IPS-NIHi7 (cell line): ENCODE results near the gene SECTM1.
"Not testable (repeated sequence)": the region's sequence is repeated elsewhere in the genome, so short reads cannot be mapped to it uniquely, and the experiment has no call there.

Source experiments
- DNase-seq: peaks from one replicate; pipeline ENCODE4 v3.0.0; 2012; ENCODE audit warnings: mixed read lengths; ENCODE audit errors: extremely low spot score

SECTM1 gene

GRCh38 chr17:82369211-82369610, 35.6 kb upstream of the SECTM1 start:
- no peak for DNase-seq

GRCh38 chr17:82367724-82368524, 34.4 kb upstream of the SECTM1 start:
- peak; percentile 50 for DNase-seq

- no peak for DNase-seq
These were observed 33.2 kb upstream of the SECTM1 start for GRCh38 chr17:82366749-82367148.

- DNase-seq, result no peak
These were observed 32.2 kb upstream of the SECTM1 start for GRCh38 chr17:82365606-82366295.

DNA sequence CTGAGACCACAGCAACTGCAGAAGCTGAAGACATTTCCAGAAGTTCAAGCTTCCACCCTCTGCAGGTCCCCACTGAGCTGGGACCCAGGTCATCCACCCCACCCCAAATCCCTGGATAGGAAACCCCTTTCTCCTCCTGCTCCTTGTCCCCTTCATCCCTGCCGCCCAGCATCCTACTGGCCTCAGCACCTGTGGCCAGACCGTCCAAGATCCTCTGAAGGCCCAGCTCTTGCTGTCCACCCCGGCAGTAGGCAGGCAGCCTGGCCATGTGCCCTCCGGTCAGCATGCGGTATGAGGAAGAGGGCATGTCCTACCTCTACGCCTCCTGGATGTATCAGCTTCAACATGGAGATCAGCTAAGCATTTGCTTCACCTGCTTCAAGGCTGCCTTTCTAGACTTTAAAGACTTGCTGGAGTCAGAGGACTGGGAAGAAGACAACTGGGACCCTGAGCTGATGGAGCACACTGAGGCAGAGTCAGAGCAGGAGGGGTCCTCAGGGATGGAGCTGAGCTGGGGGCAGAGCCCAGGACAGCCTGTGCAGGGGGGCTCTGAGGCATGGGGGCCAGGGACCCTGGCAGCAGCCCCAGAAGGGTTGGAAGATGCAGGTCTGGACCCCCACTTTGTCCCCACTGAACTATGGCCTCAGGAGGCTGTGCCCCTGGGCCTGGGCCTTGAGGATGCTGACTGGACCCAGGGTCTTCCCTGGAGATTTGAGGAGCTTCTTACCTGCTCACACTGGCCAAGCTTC, 28.5 kb upstream of the SECTM1 start:
- DNase-seq, result no peak

- DNase-seq, result not testable (repeated sequence)
These were observed 26.0 kb upstream of the SECTM1 start for GRCh38 chr17:82359451-82360074.

DNA sequence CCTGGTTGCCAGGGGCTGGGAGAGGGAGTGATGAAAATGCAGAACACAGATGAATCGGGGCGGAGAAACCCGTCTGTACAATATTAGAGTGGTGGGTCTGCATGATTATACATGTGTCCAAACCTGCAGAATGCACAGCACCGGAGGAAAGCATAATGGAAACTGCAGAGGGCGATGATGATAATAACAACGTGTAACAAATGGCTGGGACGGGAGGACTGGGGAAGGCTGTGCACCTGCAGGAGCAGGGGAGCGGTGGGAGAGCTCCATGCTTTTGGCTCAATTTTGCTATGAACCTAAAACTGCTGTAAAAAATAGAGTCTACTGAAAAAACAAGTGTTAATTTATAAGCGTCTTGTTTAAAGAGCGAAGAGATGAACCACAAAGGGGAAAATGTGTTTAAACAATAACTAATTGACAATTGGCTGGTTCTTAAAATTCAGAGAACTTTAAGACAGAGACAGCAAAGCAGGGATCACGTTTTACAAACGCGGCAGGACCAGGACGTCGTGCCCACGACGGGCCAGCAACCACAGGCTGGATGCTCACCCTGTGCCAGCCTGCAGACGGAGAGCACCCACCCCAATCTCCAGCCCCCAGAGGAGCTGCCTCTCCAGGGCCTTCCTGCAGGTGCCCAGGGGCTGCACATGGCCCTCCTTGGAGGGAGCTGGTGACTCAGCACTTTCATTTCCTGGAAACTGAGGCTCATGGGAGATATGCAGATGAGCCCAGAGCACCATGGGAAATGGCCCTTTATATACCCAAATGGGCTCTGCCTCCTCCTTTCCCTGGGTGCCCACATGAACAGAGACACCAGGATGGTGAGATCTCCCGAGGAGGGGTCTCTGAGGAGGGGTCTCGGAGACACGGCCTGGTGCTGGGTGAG, 25.1 kb upstream of the SECTM1 start, which contains the start of gene TEX19:
TSS of gene TEX19 (plus strand) at position 783 of the 886 bp plus-strand sequence. CDS start 2,904 bp downstream, outside the sequence.
- no peak for DNase-seq

DNA sequence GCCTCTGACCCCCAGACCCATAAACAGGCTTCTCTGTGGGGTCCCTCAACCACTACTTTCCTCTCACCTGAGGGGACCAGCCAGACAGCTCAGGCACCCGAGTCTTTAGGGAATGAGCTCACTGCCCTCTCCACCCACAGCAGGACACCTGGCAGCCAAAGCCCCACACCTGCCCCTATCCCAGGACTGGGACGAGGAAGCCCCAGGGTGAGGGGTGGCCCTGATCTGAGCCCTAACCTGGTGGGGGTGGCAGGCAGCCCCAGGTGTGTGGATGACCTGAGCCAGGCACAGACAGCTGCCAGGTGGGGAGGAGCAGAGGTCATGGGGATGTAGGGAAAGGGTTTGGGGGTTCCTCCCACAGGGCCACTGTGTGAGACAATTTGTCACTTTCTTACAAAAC, 23.8 kb upstream of the SECTM1 start:
- no peak for DNase-seq

- DNase-seq, result peak; percentile 64
These were observed 23.3 kb upstream of the SECTM1 start for GRCh38 chr17:82356845-82357355.

DNA sequence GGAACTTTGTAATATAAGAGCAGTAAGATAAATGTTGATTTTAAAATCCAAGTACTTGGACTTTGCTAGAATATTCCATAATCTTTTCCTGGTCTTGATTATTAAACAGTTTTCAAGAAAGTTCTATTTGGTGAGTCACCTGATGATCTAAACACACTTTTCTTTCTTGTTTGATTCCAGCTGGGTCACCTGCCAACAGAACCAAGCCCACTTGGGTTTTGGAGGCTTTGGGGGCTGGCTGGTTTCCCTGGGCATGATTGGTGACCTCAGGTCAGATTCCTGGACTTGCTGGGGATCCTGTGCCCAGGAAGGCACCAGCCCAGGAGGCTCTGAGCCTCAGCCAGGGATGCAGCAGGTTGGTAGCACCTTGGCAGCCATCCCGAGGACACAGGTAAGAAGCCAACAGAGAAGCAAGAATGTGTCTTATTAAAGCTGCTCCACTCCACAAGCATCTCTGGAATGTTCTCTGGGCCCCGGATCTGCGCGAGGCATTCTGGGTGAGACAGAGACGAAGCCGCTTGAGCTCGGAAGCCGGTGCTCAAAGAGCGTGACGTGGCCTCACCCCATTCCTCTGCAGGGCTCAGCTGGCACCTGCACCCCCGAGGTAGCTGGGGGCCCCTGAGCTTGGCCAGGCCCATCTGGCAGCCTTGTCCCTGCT, 22.3 kb upstream of the SECTM1 start:
- no peak for DNase-seq

DNA sequence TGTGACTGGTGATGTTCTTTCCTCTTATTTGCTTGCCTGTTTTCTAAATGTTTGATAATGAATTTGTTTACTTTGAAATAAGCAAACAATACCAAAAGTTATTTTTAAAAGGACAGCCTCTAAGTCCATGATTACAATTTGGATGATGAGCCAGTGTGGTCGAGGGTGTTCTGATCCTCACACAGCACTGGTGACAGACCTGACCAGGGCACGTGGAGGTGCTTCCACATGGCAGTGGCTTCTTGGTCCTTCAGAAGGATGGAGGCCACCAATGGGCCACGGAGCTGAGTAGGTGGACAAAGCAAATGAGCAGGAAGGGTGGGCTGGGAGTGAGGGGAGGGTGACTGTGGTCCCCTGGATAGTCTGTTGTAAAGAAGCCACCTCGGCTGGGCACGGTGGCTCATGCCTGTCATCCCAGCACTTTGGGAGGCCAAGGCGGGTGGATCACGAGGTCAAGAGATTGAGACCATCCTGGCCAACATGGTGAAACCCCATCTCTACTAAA, 21.3 kb upstream of the SECTM1 start:
- no peak for DNase-seq

DNA sequence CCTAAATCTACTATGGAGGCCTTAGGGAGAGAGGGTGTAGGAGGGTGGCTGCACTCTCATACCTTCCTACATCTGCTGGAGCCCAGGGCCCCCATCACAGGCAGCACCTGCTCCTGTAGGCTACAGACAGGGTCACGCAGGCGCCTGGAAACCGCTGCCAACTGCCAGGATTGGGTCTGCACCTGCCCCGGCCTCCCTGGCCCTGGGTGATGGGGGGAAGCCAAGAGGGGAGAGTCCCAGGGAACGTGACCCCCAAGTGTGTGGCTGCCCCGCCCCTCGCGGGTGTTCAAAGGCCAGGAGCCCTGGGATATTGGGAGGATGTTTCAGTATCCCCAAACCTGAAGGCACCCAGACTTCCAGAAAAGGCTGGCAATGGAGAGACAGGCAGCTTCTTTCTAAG, 19.9 kb upstream of the SECTM1 start:
- DNase-seq, result no peak

GRCh38 chr17:82351713-82352488, 18.3 kb upstream of the SECTM1 start:
- DNase-seq, result peak; percentile 93

DNA sequence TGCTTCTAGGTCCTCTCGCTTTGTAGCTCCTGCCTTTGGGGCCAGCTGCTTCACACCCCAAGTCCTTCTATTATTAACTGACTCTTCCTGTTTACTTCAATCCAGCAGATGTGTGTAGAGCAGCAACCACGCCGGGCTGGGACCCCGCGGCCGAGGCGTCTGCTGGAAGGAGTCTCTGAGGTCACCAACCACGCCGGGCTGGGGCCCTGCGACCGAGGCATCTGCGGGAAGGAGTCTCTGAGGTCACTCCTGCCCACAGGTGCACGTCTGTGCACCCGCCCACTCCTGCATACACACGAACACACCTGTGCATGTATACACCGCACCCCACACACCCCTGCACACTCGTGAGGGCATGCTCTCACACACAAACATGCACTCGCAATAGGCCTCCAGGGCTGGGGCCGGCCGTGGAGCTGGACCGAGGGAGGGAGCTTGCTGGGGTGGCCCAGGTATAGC, 17.7 kb upstream of the SECTM1 start:
- no peak for DNase-seq

GRCh38 chr17:82350182-82351030, 16.8 kb upstream of the SECTM1 start:
- DNase-seq, result no peak

DNA sequence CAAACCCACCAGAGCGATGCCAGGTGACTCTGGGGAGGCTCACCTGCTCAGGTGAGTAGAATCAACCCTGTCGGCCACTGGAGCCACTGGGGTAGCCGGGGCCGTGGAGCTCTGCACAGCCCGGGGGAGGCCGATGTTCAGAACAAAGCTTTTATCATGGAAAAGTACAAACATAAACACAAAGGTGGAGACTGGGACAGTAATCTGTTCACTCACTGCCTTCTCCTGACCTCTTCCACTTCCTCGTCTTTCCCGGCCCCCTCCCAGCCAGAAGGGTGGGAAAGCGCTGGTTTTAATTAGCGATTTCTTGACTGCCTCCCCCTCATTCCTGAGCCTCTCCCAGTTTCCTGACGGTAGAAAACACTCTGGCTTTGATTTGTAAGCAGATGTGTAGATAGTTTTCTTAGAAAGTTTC, 15.7 kb upstream of the SECTM1 start:
- DNase-seq, result no peak

- no peak for DNase-seq
These were observed 15.3 kb upstream of the SECTM1 start for GRCh38 chr17:82348866-82349265.

DNA sequence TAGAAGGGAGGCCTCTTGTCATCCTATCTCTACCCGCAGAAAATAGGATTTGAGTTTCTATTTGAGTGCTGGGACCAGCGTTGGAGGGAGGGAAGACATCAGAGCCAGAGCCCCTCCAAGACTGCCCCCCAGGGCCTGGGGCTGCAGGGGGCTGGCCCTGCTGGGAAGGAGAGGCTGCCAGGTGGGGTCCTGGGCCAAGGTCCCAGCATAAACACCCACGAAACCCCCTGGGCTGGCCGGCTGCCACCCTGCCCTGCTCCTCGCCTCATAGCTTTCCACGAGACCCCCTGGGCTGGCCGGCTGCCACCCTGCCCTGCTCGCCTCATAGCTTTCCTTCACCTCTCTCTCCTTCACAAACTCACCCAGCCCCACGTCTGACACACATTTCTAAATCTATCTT, 14.9 kb upstream of the SECTM1 start:
- DNase-seq, result no peak
